Muscle layer of colon (tissue), 2 donors: Measurements from ENCODE around the gene SRCIN1.

Source experiments
- H3K27ac ChIP-seq: one replicate; pipeline ENCODE4 v1.7.0; 2013; ENCODE audit warnings: low read depth, mild to moderate bottlenecking, low read length, moderate library complexity
- H3K27me3 ChIP-seq, 2 donors: one replicate each; pipeline ENCODE4 v1.7.0; 2013; ENCODE audit warnings: low read length in 2 of 2, mild to moderate bottlenecking in 2 of 2; ENCODE audit not compliant: insufficient read depth in 2 of 2, control insufficient read depth in 1 of 2
- H3K36me3 ChIP-seq: one replicate; pipeline ENCODE4 v1.7.0; 2013; ENCODE audit warnings: mild to moderate bottlenecking, low read length; ENCODE audit not compliant: insufficient read depth
- H3K4me1 ChIP-seq: one replicate; pipeline ENCODE4 v1.7.0; 2013; ENCODE audit warnings: mild to moderate bottlenecking, low read length; ENCODE audit not compliant: insufficient read depth
- H3K4me3 ChIP-seq, 2 donors: one replicate each; pipeline ENCODE4 v1.7.0; 2013; ENCODE audit warnings: low read length in 2 of 2, low read depth in 1 of 2, mild to moderate bottlenecking in 1 of 2, moderate library complexity in 1 of 2
- H3K9ac ChIP-seq: one replicate; pipeline ENCODE4 v1.7.0; 2013; ENCODE audit warnings: low read length
- H3K9me3 ChIP-seq: one replicate; pipeline ENCODE4 v1.7.0; 2013; ENCODE audit warnings: mild to moderate bottlenecking, low read length
- donor health status: abdominal sarcoma.
- donor health status: Adenocarcinoma of cecum.

Gene SRCIN1

DNA sequence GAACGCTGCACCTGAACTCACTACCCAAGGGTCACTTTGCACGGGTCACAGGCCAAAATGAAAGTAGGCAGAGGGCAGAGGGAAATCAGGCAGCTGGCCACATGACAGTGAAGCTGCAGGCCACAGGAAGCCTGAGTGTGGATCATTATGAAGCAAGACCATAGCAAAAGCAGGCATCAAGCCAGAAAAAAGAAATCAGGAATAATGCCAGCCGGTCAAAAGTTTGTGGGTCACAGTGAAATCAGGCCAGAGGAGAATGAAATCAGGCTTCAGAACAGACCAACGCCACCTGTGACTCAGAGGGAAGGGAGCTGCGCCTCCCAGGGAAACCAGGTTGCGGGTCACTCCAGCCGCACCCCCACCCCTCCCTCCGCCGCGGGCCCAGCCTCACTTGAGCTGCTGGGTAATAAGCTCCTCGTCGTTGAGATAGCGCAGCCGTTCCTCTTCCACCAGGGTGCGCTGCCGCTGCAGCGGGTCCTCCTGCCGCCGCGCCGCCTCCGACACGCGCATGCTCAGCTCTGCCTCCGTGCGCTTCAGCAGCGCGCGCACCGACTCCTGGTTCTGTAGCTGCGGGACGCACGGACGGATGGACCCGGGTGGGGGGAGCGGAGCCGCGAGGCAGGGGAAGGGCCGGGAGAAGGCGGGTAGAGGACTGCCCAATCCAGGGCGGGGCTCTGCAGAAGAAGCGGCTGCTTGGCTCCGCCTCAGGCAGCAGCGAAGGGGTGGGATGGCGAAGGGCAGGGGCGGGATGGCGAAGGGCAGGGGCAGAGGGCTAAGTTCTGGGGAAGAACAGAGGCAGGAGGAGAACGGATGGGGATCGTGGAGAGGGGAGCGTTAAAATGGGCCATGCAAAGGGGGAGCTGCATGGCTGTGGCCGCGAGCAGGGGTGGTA is 47.7 kb downstream of the SRCIN1 start:
- peak overlapping the region; percentile 54 for H3K9ac ChIP-seq
- H3K27me3 ChIP-seq: peaks cover 5 to 25% of the 10 kb centered on the region in 2 donors
- H3K4me3 ChIP-seq: peak overlapping the region; percentile 41 to 49
- peaks cover 15% of the 10 kb centered on the region for H3K4me1 ChIP-seq
- H3K9me3 ChIP-seq: no peaks in the 10 kb centered on the region
- no peak overlapping the region for H3K27ac ChIP-seq
- H3K36me3 ChIP-seq: no peaks in the 10 kb centered on the region

- H3K27ac ChIP-seq: no peak overlapping the region
- peak overlapping the region in 1 of 2 donors; percentile 49 for H3K4me3 ChIP-seq
These were observed 48.4 kb downstream of the SRCIN1 start for GRCh38 chr17:38557396-38557795.

DNA sequence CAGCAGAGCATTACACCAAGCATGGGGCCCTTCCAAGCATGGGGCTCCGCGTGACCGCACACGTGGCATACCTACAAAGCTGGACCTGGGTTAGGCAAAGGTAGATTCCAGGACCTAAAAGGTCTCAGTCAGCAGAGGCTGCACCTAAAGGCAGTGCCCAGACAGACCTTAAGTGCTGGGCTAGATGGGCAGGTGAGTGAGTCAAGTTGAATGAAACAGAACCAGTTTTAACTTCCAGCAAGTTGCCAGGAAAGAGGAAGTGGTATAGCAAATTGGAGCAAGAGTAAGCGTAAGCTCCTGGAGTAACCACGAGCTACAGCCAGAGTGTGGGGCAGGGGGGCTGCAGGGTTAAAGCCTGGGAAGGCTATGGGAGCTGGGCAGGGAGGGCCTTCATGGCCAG is 49.5 kb downstream of the SRCIN1 start:
- Histone ChIP-seq H3K4me3 (no peak overlapping the region), H3K4me1 (peaks cover 15% of the 10 kb centered on the region), H3K27ac (no peak overlapping the region), H3K9ac (no peak overlapping the region), H3K36me3 (no peaks in the 10 kb centered on the region), H3K9me3 (no peaks in the 10 kb centered on the region), H3K27me3 (peaks cover 0 to 9% of the 10 kb centered on the region in 2 donors)

More at GRCh38 chr17:38557396-38557795, 48.4 kb downstream of the SRCIN1 start:
- Histone ChIP-seq H3K9me3 (no peaks in the 10 kb centered on the region), H3K9ac (peak overlapping the region; percentile 54), H3K36me3 (no peaks in the 10 kb centered on the region), H3K27me3 (peaks cover 3 to 20% of the 10 kb centered on the region in 2 donors), H3K4me1 (peaks cover 15% of the 10 kb centered on the region)

GRCh38 chr17:38554430-38555350 is 51.1 kb downstream of the SRCIN1 start:
- Histone ChIP-seq H3K27me3 (no peaks in the 10 kb centered on the region), H3K4me1 (peaks cover 15% of the 10 kb centered on the region), H3K36me3 (no peaks in the 10 kb centered on the region), H3K27ac (no peak overlapping the region), H3K4me3 (no peak overlapping the region), H3K9me3 (no peaks in the 10 kb centered on the region), H3K9ac (no peak overlapping the region)

GRCh38 chr17:38552343-38552742 is 53.4 kb downstream of the SRCIN1 start:
- Histone ChIP-seq H3K9ac (no peak overlapping the region), H3K27ac (no peak overlapping the region)

GRCh38 chr17:38551121-38551520 is 54.6 kb downstream of the SRCIN1 start:
- no peak overlapping the region for H3K27ac ChIP-seq
- no peaks in the 10 kb centered on the region for H3K4me1 ChIP-seq
- no peak overlapping the region for H3K4me3 ChIP-seq
- no peaks in the 10 kb centered on the region for H3K36me3 ChIP-seq
- no peaks in the 10 kb centered on the region for H3K9me3 ChIP-seq
- H3K9ac ChIP-seq: no peak overlapping the region
- H3K27me3 ChIP-seq: peaks cover 0 to 4% of the 10 kb centered on the region in 2 donors

More at GRCh38 chr17:38552343-38552742, 53.4 kb downstream of the SRCIN1 start:
- Histone ChIP-seq H3K4me3 (no peak overlapping the region), H3K27me3 (no peaks in the 10 kb centered on the region), H3K9me3 (no peaks in the 10 kb centered on the region), H3K36me3 (no peaks in the 10 kb centered on the region), H3K4me1 (peaks cover 5% of the 10 kb centered on the region)

DNA sequence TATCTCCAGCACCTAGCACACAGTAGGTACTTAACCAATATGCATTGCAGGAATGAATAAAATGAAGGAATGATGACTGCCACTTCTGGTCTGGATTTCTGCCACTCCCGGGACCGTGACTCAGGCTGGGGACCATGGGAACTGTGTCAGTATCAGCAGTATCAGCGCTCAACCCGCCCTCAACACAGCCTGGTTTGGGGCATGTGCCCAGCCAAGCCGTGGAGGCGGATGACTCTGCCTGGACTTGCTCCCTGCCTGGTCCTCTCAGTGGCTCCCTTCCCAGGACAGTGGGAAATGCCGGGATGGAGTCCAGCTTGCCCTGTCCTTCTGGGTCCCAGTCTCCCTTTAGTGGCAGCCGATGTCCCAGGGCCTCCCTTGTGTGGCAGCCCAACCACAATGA is 55.1 kb downstream of the SRCIN1 start:
- no peaks in the 10 kb centered on the region for H3K4me1 ChIP-seq
- no peak overlapping the region for H3K9ac ChIP-seq
- no peak overlapping the region for H3K4me3 ChIP-seq
- H3K36me3 ChIP-seq: no peaks in the 10 kb centered on the region
- peaks cover 0 to 4% of the 10 kb centered on the region in 2 donors for H3K27me3 ChIP-seq
- H3K9me3 ChIP-seq: no peaks in the 10 kb centered on the region
- H3K27ac ChIP-seq: no peak overlapping the region

- Histone ChIP-seq H3K9ac (no peak overlapping the region), H3K4me3 (no peak overlapping the region), H3K36me3 (no peaks in the 10 kb centered on the region), H3K9me3 (no peaks in the 10 kb centered on the region), H3K27me3 (peaks cover 0 to 4% of the 10 kb centered on the region in 2 donors), H3K27ac (no peak overlapping the region), H3K4me1 (no peaks in the 10 kb centered on the region)
These were observed 56.5 kb downstream of the SRCIN1 start for GRCh38 chr17:38549285-38549684.

GRCh38 chr17:38547444-38547843 is 58.3 kb downstream of the SRCIN1 start:
- Histone ChIP-seq H3K4me3 (no peak overlapping the region), H3K27me3 (peaks cover 0 to 4% of the 10 kb centered on the region in 2 donors), H3K9me3 (no peaks in the 10 kb centered on the region), H3K27ac (no peak overlapping the region), H3K9ac (no peak overlapping the region), H3K36me3 (no peaks in the 10 kb centered on the region), H3K4me1 (no peaks in the 10 kb centered on the region)

DNA sequence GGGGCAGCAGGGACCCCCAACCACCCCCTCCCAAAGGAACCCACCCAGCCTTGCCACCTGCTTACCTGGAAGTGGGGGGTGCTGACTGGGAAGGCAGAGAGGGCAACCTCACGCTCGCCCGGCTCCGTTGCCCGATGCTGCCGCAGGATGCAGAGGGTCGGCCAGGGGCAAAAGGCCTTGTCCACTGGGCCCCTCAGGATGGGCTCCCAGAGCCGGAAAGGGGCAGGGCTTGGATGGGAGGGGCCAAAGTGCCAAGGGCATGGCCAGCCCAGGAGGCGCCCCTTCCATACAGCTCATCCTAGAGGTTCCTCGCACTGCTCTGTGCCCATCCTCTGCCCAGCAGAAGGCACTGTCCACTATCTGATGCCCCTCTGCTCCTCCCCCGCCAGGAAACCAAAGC is 59.4 kb downstream of the SRCIN1 start:
- Histone ChIP-seq H3K4me3 (no peak overlapping the region), H3K9ac (no peak overlapping the region), H3K27me3 (peaks cover 0 to 4% of the 10 kb centered on the region in 2 donors), H3K4me1 (no peaks in the 10 kb centered on the region), H3K27ac (no peak overlapping the region), H3K36me3 (no peaks in the 10 kb centered on the region), H3K9me3 (no peaks in the 10 kb centered on the region)

GRCh38 chr17:38545531-38546225 is 60.1 kb downstream of the SRCIN1 start:
- peaks cover 0 to 4% of the 10 kb centered on the region in 2 donors for H3K27me3 ChIP-seq
- H3K4me3 ChIP-seq: no peak overlapping the region
- H3K27ac ChIP-seq: no peak overlapping the region
- no peak overlapping the region for H3K9ac ChIP-seq
- H3K9me3 ChIP-seq: no peaks in the 10 kb centered on the region
- H3K4me1 ChIP-seq: no peaks in the 10 kb centered on the region
- no peaks in the 10 kb centered on the region for H3K36me3 ChIP-seq
